SIG-M5 treated with dmso at 0.1 percent for 504 hours (cell line): ENCODE results near the gene NHLRC1.

Experiments used
- DNase-seq: peaks from one replicate; lab custom pipeline; 2025; ENCODE audit not compliant: unreplicated experiment; lab: John Stamatoyannopoulos, UW

The NHLRC1 gene

DNA sequence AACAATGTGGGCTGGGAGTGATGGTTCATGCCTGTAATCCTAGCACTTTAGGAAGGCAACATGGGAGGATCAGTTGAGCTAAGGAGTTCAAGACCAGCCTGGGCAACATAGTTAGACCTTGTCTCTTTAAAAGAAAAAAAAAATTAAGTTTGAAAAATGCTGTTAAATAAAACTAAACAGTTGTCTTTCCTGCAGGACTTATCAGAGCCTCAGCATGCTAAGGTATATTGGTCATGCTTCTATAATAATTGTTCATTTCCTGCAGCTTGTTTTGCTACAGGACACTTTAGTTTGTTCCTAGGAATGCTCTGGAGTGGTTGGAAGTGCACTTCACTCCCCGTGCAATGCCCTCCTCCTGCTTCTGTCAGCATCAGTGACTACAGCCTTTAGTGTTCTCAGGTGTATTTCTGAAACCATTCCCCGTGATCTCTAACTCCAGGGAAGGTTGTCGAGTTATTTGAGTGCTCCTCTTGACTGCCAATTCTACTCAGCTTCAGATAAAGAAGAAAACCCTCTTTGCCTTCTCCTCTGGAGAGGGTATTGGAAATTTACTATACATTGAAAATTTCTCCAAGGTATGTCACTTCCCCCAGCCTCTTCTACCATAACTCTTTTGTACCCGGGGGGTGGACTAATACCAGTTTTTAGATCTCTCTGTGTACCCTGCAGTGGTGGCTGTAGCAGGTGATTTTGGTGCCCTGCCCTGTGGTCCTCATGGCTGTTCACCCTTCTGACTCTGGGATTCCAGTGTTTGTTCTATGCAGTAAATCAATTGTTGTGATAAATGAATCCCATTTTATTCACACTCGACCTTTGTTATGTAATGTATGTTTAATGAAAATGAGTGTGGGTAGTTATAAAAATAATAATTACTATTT, 33.8 kb downstream of the NHLRC1 start:
- DNase-seq: no peak

DNA sequence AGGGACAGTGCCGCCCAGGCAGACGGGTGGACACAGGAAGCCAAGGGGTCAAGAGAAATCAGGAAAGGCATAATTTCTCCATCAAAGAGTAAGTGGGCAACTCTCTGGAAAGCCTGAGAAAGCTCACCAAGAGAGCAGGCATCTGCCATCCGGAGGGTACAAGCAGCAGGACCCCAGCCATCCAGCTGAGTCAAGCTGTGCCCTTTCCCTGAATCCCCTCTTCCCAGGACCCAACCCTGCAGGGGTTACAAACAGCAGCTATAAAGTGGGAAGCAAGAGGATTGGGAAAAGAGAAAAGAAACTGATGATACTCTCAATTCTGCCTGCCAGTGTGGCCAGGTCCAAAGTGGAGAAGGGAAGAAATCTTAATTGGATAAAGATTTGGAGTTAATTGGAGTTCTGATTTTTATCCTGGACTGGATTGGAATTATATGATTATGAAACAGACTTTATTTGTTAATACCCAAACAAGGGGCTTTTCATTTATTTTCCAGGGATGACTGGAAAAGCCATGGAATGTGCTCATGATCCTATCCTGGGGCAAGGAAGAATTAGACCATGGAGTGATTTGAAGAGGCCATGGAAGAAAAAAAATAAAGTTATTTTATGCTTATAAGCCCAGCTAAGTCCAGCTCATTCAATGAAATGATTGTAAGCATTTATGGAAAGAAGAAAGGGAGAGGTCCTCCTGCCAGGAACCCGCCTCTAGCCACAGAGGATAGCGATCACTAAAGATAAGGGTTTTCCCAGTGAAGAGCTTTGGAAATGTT, 34.9 kb downstream of the NHLRC1 start:
- no peak for DNase-seq

DNA sequence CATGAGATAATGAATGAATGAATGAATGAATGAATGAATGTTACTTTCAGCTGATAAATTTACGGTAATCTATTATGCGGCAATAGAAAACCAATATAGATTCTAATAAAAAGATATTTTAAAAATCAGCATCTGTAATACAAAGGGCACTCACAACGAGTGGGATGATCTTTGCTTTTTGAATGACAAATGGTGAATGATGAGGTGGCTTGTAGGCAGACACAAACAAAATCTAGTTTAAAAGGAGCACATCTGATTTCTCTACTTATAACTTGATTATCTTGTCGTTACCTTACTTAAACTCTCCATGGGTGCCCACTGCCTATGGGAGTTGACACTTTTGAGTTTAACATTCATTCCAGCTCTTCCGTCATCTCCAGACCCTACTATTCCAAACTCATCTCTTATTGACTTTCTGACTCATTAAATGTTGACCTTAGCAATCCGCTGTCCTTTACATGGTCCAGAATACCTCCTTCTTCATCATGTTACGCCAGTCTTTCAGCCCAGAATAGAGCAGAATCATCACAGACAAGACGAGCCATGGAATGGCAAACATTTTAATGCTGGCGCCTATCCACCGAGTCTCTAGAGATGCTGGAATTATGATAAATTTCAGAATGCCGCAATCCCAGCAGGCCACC, 41.3 kb downstream of the NHLRC1 start:
- no peak for DNase-seq

DNA sequence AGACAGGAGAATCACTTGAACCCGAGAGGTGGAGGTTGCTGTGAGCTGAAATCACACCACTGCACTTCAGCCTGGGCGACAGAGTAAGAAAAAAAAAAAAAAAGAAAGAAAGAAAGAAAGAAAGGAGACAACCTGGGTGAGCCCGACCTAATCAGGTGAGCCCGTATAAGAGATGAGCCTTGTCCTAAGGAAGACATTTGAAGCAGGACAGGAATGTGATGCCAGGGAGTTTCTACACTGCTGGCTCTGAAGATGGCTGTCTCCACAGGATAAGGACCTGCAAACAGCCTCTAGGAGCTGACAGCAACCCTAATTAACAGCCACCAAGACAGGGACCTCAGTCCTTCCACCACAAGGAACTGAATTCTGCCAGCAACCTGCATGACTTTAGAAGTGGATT, 41.9 kb downstream of the NHLRC1 start:
- no peak for DNase-seq

DNA sequence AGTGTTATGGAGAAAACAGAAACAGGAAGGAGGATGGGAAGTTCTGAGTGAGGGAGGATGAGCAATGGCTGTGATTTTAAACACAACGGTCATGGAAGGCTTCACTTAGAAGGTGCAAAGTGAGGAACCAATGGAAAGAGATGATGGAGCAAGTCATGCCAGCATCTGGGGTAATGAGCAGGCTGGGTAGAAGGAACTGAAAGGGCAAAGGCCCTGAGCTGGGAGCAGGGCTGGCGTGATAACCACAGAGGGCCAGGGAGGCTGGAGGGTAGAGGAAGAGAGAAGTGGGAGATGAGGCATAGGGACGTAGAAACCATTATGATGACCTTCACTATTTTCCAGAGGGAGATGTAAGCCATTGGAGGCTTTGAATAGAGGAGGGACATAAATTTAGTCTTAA, 43.6 kb downstream of the NHLRC1 start:
- DNase-seq: no peak

DNA sequence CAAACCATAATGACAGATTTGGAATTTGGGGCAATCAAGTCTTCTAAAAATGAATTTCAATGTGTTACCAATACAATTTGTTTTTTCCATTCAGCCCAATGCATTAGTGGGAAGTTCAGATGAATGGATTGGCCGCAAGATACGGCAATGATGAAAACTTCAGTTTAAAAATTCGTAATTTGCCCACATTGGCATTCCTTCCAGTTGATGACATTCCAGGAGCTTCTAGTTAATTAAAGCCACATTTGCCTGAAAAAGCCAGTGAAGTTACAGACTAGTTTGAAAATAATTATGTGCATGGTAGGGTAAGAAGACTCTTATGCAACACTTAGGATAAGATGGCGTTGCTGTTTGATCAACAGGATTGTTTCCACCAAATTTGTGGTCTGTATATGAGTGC, 46.2 kb downstream of the NHLRC1 start:
- DNase-seq: no peak

DNA sequence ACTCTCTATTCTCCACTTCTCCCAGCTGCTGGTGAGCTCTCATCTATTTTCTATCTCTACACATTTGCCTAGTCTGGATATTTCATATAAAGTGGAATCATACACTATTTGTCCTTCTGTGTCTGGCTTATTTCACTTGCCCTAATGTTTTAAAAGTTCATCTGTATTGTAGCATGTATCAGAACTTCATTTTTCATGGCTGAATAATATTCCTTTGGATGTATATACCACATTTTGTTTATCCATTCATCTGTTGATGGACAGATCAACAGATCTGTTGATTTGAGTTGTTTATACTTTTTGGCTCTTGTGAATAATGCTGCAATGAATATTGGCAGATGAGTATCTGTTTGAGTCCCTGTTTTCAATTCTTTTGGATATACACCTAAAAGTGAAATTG, 49.6 kb downstream of the NHLRC1 start:
- no peak for DNase-seq

DNA sequence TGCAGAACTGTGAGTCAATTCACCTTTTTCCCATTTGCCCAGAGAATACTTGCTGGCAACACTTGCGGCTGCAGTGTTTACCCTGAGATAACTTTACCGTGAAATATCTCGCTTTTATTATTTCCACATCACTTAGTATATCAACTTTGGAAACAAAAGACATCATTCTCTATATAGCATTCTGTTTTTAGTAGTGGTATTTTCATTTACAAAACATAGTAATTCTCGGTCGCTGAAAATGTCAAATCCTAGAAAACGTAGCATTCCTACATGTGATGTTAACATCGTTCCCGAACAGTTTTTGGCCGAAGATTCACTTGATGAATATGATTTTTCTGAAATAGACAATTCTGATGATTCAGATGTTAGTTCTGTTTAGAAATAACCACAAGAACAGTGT, 52.0 kb downstream of the NHLRC1 start:
- no peak for DNase-seq
